Forelimb muscle (tissue), 1 donor: Measurements from ENCODE around the gene C13orf46. TPM values are rescaled to one million over a fixed set of nuclear protein-coding genes. Genes with fewer than 3 reads are reported as not detected.

Experiments
- DNase-seq: peaks from one replicate; pipeline ENCODE4 v3.0.0-alpha.2; 2013; ENCODE audit warnings: low read depth
- polyA plus RNA-seq: library from polyadenylated mRNA; unstranded; fragments of 120-200 nt; gene quantifications from one replicate; pipeline ENCODE4 v1.2.1, GENCODE V29; 2013; ENCODE audit not compliant: insufficient read length

Gene C13orf46
- polyA plus RNA-seq, 1 donor: 0.57 TPM

DNA sequence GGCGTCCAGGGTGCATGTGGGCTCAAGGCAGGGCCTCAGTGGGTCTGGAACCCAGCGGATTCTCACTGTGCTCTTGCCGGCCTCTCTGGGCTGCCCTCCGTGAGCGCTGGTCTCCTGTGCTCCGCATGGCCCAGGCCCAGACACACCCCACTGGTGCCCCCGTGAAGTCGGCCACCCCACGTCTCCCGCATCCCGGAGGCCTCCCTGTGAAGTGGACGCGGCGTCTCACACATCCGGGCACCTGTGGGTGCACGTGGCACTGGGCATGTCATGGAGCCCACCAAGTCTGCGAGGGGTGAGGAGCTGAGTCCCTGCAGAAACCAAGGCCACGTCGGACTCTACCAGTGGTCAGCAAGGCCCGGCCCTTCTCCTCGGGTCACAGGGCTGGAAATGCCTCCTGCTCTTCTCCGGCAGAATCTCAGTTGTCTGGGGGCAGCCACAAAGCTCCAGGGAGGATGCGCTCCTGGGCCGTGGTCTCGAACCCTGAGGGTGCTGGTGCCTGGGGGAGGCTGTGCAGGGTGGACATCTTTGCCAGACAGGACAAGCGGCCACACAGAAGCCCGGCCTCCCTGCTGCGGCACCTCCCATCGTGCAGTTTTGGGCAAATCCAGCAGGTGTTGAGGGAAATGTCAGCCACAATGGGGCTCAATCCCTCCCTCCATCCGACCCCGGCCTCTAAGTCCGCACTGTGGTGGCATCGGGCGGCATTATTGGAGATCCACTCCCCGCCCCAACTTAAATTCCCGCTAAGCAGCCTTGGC lies 2.2 kb downstream of the C13orf46 start:
- no peak for DNase-seq

DNA sequence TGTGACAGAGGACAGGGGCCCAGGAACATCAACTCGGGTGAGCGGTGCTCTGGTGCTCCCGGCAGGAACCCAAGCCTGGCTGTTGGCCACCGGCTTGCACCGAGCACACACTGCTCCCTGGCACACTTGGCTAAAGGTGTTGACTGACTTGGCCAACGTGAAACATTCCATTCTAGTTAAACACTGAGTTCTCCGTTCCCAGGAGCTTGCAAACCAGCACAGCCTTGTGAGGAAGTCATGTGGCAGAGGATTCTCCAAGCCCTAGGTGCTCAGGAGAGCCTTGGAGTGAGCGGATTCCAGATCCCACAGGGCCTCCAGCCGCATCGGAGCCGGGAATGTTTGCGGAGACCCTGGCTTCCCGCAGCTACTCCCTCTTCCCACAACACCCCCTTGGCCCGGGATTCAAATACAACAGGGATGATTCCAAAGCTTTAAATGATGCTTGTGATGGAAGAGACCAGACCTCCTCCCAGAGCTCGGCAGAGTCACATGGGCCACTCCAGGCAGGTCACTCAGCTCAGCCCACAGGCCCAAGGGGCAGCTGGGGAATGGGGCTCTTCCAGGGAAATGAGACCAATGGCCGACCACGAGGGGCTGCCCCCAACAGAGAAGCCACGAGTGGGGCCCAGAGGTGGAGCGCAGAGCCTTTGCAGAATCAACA lies 2.9 kb downstream of the C13orf46 start:
- DNase-seq: no peak

DNA sequence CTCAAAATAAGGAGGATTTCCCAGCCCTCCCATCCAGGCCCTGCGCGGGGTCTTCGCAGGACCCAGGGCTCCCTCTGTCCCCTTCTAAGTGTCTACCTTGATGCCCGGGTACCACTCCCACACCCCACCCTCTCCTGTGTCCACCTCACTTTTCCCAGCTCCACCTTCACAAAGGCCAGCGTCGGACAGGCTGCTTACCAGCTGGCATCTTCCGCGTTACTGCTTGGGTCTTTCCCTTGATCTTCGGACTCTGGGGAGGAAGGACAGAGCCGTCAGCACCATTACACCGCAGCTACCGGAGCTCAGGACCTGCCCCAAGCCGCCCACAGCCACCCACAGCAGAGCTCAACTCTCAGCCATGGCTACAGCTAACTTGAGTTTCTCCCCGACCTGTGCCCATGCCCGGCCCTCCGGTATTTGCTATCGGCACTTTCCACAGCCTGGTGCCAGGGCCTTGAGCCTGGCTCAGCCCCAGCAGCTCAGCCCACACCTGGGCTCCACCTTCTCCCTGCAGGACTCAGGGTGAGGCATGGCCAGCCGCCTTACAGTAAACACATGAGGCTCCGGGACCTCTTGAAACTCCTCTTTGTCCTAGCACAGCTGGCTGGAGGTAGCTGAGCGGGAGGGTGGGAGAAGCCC lies 3.8 kb downstream of the C13orf46 start:
- no peak for DNase-seq

DNA sequence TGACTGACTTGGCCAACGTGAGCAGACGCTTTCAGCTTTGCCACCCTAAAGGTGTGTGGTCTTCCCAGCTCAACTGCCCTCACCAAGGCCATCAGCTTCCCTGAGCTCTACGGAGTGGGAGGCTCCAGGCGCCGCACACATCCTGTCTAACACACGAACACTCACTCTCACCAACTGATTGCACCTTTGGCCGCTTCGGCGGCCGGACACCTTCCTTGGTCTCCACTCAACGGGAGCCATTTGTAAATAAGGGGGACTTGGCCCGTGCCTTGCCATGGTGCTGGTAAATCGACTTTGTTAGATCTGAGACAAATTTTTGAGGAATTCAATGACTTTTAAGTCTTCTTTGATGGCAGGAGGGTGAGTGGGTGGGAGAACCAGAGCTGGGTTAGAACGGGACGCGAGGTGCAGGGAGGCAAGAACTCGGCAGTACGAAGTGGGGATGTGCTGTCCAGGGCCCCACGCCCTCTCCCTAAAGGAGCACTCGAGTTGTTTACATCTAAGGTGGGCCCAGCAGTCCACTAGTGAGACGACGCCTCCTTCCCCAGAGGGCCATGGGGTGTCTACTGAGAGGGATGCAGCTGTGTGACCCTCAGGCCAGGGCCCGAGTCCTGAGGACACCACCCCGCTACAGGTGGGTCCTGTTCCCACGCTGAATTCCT lies 4.4 kb downstream of the C13orf46 start:
- DNase-seq: no peak

DNA sequence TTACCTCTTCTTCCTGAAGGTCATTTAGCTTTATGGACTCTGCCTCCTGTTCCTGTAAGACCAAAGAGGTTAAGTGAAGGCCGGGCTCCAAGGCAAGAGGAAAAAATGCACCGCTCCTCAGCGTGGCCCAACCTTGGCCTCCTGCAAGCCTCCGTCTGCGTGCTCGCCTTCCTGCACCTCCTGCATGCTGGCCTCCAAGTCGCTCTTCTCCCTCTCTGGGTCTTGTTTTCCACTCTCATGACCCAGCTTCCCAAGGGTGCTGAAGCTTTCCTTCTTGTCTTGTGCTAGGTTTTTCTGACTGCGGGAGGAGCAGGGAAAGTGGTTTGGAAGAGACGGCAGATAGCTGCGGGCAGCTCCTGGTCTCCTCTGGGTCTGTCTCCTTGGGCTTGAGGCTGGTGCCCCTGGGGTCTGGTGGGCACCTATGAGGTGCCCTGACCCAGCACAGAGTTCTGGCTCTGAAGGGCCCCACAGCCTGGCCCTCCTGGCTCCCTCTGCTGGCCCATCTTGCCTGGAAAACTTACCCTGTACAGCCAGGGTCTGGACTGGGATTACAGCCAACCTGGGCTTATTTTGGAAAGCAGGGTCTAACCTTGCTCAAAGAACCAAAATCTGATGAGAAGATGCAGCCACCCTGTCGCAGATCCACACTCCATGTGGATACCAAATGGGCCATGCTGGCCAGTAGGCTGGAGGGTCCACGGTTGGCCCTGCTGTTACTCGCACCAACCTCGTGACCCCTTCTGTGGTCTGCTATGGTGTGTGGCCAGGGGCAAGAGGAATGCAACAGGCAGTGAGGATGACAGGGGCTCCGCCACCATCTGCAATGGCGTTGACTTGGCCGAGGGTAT lies 5.2 kb downstream of the C13orf46 start:
- DNase-seq: no peak

DNA sequence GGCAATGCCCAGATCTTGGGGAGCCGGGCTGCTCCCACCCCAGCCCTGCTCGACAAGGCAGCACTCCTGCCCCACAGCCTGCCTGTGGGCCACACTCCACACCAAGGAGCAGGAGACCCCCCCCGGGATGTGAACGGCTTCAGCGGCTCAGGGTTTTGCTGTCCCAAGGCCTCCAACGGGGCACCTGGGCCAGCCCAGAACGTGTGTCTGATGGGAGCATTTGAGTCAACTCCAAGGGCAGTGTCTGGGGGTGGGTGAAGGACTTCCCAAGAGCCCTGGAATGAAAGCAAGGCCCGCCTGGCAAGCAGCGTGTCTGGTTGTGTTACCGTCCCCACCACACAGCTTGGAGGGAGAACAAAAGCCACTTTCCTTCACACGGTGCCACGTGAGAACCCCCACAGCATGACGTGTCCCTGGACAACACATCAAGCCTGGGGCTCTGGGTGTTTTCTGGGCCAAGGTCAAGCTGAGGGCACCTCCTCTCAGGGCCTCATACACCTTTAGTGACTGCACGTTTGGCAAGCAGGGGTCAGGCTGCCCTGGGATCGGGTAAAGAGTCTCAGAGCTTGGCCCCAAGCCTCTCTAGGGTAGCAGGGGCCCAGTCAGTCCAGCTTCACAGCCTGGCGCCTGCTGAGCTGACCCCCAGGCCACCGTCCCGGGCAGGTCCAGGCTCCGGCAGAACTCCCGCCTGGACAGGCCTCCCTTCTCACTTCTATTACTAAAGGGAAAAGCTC lies 6.0 kb downstream of the C13orf46 start:
- DNase-seq: no peak

DNA sequence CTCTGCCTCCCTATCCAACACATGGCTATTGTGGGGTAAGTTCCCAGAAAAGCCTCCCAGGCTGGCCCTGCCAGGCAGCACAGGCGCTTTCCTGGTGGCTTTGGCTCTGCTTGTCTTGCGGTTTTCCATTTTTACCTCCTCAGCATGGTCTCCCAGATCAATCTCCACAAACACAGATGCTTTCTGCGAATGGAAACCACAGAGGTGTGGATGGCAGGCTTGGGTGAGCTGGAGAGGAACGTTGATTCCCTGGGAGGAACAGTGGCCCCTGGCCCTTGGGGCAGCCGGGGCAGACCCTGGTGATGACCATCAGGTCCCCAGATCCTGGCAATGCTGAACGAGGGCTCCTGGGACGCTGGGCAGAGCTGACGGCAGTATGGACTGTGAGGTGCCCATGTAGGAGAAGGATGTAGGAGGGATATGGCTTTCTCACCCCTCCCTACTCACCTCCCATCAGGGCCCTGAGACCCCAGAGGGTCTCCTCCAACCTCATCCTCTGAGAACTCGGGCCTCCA lies 6.6 kb downstream of the C13orf46 start:
- no peak for DNase-seq

DNA sequence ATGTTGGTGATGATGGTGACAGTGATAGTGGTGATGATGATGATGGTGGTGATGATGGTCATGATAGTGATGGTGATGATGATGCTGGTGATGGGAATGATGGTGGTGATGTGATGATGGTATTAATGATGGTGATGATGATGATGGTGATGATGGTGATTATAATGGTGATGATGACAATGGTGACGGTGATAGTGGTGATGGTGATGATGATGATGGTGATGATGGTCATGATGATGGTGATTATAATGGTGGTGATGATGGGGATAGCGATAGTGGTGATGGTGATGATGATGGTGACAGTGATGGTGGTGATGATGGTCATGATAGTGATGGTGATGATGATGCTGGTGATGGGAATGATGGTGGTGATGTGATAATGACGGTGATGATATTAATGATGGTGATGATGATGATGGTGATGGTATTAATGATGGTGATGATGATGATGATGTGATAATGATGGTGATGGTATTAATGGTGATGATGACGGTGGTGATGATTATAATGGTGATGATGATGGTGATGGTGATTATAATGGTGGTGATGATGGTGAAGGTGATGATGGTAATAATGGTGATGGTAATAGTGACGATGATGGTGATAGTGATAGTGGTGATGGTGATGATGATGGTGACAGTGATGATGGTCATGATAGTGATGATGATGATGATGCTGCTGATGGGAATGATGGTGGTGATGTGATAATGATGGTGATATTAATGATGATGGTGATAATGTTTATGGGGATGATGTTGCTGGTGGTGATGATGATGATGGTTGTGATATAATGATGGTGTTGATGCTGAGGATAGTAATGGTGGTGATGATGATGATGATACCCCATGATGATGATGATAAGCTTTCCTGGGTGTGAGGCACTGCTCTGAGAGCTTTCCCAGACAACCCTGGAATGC lies 7.7 kb downstream of the C13orf46 start:
- no peak for DNase-seq

DNA sequence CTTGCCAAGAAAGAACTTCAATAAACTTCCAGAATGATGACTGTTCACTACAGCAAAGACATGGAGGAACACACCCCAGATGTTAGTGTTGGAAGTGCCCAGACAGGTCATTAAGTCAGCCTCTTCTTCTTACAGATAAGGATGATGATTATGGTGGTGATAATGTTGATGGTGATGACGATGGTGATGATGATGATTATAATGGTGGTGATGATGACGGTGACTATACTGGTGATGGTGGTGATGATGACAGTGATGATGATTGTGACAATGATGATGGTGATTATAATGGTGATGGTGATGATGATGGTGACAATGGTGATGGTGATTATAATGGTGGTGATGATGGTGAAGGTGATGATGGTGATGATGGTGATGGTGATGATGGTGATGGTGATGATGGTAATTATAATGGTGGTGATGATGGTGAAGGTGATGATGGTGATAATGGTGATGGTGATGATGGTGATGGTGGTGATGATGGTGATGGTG lies 8.4 kb downstream of the C13orf46 start:
- DNase-seq: no peak

DNA sequence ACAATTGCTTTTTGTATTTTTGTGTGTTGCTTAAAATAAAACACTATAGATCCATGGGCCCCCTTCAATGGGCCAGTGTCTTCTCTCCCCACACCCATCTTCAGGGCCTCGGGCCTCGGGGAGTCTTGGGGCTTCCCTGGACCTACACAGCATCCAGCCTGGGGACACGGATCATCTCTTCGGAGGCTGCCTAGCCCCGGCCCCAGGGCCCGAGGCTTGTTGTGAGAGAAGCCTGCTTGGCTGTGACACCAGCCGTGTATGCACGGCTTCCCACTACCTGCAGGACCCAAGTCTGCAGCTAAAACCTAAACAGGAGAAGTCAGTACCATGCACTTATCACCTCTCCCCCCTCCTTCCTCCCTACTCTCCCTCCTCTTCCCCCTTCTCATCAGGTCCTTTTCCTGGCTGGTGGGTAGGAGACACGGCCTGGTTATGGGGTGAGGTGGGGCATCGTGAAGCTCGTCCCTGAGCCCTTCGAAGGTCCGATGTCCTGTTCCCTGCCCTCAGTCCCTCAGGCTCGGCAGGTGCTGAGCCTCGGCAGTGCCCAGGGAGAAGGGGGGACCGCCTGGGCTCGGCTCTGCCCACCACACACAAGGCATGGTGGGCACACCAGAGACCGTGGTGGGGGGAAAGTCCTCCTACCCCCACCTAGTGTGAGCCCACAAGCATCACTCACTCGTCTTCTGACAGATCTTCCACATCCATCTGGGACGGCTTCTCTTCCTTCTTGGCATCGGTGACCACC lies 9.5 kb downstream of the C13orf46 start:
- DNase-seq: no peak

DNA sequence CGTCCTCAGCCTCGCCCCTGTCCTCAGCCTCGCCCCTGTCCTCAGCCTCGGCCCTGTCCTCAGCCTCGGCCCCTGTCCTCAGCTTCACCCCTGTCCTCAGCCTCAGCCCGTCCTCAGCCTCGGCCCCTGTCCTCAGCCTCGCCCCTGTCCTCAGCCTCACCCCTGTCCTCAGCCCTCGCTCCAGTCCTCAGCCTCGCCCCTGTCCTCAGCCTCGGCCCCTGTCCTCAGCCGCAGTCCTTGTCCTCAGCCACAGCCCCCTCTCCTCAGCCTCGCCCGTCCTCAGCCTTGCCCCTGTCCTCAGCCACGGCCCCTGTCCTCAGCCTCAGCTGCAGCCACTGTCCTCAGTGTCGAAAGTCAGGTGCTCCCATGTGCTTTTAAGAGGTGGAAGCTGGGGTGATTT lies 10.5 kb downstream of the C13orf46 start:
- DNase-seq: no peak

DNA sequence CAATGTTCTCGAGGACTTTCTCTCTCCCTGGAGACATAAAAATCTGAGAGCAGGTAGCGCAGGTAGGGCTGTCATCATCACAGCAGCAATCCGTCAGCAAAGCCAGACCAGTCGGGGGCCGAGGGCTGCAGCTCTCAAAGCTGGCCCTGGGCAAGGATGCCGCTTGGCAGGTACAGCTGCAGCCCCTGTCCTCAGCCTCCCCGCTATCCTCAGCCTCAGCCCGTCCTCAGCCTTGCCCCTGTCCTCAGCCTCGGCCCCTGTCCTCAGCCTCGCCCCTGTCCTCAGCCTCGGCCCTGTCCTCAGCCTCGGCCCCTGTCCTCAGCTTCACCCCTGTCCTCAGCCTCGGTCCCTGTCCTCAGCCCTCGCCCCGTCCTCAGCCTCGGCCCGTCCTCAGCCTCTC lies 10.9 kb downstream of the C13orf46 start:
- no peak for DNase-seq

DNA sequence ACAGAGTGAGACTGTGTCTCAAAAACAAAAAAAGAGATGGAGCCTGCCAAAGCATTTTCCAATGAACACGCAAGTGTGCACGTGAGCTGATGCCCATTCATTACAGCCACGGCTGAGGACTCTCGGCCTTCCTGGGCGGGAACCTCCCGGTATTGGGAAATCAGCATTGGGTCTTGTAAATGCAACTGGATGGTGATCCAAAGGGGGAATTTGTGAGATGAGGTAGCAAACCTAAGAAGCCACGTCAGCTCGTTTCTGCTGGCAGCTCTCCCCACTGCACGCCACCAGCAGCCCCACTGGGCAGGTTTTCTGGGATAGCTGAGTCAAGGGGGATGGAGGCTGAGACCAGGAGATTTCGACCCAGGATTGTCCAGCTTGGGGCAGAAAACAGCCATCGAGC lies 11.5 kb downstream of the C13orf46 start:
- no peak for DNase-seq

DNA sequence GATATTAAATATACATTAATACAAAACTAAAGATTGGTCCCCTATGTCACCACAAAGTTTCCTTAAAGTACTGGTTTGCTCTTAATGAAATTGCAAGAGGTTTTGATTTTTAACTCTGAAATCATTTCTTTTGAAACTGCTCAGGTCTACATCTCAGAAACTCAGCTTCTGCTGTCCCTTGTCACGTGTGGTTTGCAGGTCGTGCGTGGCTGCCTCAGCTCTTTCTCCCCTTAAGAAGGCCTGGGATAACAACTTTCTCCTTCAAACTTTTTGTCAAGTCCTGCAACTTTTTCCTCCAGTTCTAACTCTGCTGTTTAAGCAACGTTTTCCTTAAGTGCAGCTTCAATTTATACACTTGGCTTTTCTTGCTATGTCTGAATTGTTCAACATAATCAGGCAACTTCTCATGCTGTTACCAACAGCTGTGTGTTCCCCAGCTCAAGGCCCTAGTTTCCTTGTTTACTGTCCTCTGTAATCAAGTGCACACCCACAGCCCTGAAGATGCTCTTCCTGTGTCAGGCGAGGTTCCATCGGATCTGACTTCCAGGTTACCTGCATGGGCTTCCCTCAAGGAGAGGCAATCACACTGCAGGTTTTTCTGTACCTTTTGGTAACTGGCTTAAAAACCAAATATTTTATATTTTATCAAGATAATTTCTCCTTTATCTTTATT lies 13.5 kb downstream of the C13orf46 start:
- no peak for DNase-seq

DNA sequence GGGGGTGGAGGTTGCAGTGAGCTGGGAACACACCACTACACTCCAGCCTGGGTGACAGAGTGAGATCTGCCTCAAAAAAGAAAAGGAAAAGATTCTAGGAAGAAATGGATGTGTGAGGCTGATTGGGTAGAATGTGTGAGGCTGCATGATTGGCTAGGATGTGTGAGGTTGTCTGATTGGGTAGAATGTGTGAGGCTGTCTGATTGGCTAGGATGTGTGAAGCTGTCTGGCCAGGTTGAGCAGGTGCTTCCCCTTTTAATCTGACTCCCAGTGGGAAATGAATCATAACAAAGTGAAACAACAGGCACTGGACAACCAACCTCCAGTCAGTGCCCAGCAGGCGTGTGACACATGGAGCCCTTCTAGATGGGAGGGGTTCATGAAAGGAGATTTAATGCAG lies 14.7 kb downstream of the C13orf46 start:
- no peak for DNase-seq

DNA sequence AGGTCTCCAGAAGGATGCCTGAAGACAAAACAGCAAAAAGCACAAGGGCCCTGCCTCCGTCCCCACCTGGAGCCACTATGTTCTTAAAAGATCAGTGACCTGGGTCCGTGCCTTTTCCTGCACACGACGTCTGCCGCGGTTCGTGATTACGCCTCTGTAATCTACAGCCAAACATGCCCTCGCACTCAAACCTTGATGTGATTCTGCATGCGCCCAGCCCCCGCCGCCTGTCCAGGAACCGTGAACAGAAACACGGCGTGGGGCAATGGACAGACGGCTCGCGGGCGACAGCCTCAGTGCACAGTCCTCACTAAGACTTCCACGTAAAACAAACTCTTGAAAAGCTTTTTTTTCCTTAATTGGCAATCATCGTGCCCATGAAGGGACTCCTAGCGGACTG lies 15.5 kb downstream of the C13orf46 start:
- DNase-seq: no peak

DNA sequence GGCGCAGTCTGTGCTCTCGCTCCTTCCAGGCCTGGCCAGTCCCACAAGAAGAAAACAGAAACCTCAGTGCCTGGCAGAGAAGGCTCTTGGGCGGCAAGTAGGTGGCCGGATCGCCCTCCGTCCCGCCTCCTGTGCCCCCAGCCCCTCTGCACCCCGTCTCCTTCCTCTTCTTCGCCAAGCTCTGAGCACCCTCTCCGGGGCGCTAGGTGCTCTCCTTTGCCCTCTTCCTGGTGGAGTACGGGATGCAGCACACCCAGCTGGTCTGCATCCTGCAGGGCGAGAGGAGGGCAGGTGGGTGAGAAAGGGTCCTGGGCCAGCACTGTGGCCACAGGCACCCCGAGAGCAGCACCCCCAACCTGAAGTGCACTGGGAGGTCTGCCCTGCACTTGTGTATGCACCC lies 17.3 kb downstream of the C13orf46 start:
- no peak for DNase-seq

DNA sequence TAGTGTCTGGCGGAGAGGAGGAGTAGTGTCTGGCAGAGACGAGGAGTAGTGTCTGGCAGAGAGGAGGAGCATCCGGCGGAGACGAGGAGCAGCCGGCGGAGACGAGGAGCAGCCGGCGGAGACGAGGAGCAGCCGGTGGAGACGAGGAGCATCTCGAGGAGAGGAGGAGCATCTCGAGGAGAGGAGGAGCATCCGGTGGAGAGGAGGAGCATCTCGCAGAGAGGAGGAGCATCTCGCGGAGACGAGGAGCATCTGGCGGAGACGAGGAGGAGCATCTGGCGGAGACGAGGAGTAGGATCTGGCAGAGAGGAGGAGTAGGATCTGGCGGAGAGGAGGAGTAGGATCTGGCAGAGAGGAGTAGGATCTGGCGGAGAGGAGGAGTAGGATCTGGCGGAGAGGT lies 18.2 kb downstream of the C13orf46 start:
- DNase-seq: no peak
